ENCODE data around the gene AMDHD2.

DNA sequence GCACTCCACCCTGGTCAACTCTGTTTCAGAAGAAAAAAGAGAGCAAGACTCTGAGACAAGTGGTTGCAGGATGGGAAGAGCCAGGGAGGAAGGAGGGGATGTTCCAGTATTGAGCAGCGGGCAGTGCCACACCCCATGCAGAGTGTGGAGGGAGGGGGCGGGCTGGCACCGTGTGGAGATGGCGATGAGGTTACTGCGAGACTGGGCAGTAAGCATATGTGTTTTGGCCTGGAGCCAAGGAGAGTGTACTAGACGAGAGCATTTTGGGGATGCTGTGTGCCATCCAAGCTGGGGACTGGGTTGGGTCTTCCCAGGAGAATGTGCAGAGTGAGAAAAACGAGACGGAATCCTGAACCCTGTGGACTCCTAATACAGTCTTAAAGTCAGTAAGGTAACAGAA is 41.9 kb upstream of the AMDHD2 start:
- TF ChIP-seq EZH2 (IDR thresholded peaks at IDR 0.05; ENCODE audit: insufficient read depth, poor library complexity, severe bottlenecking) = no peak
- TF ChIP-seq EZH2phosphoT487 (IDR thresholded peaks at IDR 0.05; ENCODE audit: insufficient read depth, low read depth) = no peak

Data from GM23248 (cell line).